ENCODE data around the gene PREB.

PREB gene

DNA sequence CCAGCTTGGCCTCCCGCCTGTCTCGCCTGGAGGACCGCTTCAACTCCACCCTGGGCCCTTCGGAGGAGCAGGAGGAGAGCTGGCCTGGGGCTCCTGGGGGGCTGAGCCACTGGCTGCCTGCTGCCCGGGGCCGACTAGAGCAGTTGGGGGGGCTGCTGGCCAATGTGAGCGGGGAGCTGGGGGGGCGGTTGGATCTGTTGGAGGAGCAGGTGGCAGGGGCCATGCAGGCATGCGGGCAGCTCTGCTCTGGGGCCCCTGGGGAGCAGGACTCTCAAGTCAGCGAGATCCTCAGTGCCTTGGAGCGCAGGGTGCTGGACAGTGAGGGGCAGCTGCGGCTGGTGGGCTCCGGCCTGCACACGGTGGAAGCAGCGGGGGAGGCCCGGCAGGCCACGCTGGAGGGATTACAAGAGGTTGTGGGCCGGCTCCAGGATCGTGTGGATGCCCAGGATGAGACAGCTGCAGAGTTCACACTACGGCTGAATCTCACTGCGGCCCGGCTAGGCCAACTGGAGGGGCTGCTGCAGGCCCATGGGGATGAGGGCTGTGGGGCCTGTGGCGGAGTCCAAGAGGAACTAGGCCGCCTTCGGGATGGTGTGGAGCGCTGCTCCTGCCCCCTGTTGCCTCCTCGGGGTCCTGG lies 51.5 kb downstream of the PREB start:
- no peak for DNase-seq (ENCODE audit: low read depth)

DNA sequence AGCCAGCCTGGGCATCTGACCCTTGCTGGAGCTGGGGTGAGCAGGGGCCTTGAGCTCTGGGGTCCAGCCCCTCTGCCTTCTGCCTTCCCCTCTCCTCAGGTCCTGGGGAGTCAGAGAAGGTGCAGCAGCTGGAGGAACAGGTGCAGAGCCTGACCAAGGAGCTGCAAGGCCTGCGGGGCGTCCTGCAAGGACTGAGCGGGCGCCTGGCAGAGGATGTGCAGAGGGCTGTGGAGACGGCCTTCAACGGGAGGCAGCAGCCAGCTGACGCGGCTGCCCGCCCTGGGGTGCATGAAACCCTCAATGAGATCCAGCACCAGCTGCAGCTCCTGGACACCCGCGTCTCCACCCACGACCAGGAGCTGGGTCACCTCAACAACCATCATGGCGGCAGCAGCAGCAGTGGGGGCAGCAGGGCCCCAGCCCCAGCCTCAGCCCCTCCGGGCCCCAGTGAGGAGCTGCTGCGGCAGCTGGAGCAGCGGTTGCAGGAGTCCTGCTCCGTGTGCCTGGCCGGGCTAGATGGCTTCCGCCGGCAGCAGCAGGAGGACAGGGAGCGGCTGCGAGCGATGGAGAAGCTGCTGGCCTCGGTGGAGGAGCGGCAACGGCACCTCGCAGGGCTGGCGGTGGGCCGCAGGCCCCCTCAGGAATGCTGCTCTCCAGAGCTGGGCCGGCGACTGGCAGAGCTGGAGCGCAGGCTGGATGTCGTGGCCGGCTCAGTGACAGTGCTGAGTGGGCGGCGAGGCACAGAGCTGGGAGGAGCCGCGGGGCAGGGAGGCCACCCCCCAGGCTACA lies 52.3 kb downstream of the PREB start:
- DNase-seq (ENCODE audit: low read depth) = no peak
